HFFc6 (cell line): ENCODE data around the gene KCNJ10. TPM values are rescaled to one million over a fixed set of nuclear protein-coding genes. Genes with fewer than 3 reads are reported as not detected.

ENCODE experiments used
- DNase-seq: peaks from one replicate; pipeline ENCODE4 v3.0.0-alpha.2; 2018
- H3K27ac Mint-ChIP-seq: 2 replicates; pipeline ENCODE4 v1.8.0; 2020; ENCODE audit warnings: mild to moderate bottlenecking, mixed read lengths
- H3K27me3 Mint-ChIP-seq: 2 replicates; pipeline ENCODE4 v1.8.0; 2021; ENCODE audit warnings: mild to moderate bottlenecking, moderate library complexity, mixed read lengths; ENCODE audit not compliant: insufficient read depth
- H3K36me3 Mint-ChIP-seq: 2 replicates; pipeline ENCODE4 v1.8.0; 2021; ENCODE audit warnings: low read depth, mixed read lengths
- H3K4me1 Mint-ChIP-seq: 2 replicates; pipeline ENCODE4 v1.8.0; 2020; ENCODE audit warnings: low read depth, mixed read lengths
- H3K4me3 Mint-ChIP-seq: 2 replicates; pipeline ENCODE4 v1.8.0; 2020; ENCODE audit warnings: mild to moderate bottlenecking, moderate library complexity, mixed read lengths
- H3K9me3 Mint-ChIP-seq: 2 replicates; pipeline ENCODE4 v1.8.0; 2020; ENCODE audit warnings: mild to moderate bottlenecking, mixed read lengths
- total RNA-seq, 6 experiments: library from RNA; stranded (reverse); fragmentation: NEBNext Ultra II Directional; extraction: Animal tissue kit (Norgen Biotek cat#: 25700); gene quantifications; 2 replicates in 1 of 6; 3 replicates in 5 of 6; pipeline ENCODE4 v1.2.3, GENCODE V29; 2021
- TF ChIP-seq, protein P1 (sequence below): fragments of 200-600 bp; sonication (generic); IDR thresholded peaks from 2 replicates; pipeline ENCODE4 v1.5.0; 2021; ENCODE audit warnings: antibody characterized with exemption, mild to moderate bottlenecking

Gene KCNJ10
- total RNA-seq, 6 experiments from 2014 or later, result not detected

DNA sequence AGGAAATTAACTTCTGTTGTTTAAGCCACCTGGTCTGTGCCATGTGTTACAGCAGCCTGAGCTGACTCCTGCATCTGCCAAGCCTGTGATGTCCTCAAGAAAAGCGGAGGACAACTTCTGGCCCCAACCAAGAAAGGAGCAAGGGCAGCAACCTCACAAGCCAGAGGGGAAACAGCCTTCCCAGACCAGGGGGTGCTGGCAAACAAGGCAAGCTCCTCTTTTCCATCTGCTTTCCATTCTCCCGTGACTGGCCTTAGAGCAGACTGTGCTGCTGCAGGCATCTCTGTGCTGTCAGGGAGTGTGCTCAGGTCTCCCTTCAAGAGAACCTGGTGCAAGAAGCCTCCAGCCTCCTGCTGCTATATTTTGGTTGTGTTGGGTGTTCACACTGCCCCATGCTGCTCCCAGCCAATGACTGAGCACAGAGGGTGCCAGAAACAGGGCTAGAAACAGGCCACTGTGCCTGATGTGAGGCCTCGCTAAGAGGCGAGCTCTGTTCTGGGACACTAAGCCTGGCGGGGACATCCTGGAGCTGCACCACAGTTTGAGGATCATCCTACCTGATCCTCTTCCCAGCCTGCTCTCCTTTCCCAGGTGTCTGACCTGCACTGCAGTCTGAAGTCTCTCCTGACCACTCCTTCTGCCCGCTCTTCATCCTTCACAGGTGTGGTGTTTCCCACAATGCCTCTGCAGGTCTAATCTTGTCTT, 88.5 kb downstream of the KCNJ10 start:
- Mint-ChIP-seq H3K27ac (no peak overlapping the region), H3K27me3 (peaks cover 40% of the 10 kb centered on the region), H3K9me3 (no peaks in the 10 kb centered on the region), H3K4me3 (no peak overlapping the region), H3K36me3 (no peaks in the 10 kb centered on the region; the same call in 1 of the 2 replicates), H3K4me1 (peaks cover 14% of the 10 kb centered on the region; the same call in 1 of the 2 replicates)
- TF ChIP-seq, protein P1, sequence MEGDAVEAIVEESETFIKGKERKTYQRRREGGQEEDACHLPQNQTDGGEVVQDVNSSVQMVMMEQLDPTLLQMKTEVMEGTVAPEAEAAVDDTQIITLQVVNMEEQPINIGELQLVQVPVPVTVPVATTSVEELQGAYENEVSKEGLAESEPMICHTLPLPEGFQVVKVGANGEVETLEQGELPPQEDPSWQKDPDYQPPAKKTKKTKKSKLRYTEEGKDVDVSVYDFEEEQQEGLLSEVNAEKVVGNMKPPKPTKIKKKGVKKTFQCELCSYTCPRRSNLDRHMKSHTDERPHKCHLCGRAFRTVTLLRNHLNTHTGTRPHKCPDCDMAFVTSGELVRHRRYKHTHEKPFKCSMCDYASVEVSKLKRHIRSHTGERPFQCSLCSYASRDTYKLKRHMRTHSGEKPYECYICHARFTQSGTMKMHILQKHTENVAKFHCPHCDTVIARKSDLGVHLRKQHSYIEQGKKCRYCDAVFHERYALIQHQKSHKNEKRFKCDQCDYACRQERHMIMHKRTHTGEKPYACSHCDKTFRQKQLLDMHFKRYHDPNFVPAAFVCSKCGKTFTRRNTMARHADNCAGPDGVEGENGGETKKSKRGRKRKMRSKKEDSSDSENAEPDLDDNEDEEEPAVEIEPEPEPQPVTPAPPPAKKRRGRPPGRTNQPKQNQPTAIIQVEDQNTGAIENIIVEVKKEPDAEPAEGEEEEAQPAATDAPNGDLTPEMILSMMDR, result no peak
- DNase-seq, result no peak

- no peak overlapping the region for H3K27ac Mint-ChIP-seq
- TF ChIP-seq, protein P1, result no peak
- H3K27me3 Mint-ChIP-seq, result peaks cover 41% of the 10 kb centered on the region
- H3K9me3 Mint-ChIP-seq, result no peaks in the 10 kb centered on the region
- DNase-seq, result no peak
- no peak overlapping the region for H3K4me3 Mint-ChIP-seq
- no peaks in the 10 kb centered on the region; the same call in 1 of the 2 replicates for H3K36me3 Mint-ChIP-seq
- H3K4me1 Mint-ChIP-seq, result peaks cover 14% of the 10 kb centered on the region; the same call in 1 of the 2 replicates
Observed at GRCh38 chr1:159980786-159981185, 89.2 kb downstream of the KCNJ10 start.

GRCh38 chr1:159980076-159980475, 89.9 kb downstream of the KCNJ10 start:
- peaks cover 37% of the 10 kb centered on the region for H3K27me3 Mint-ChIP-seq
- TF ChIP-seq, protein P1, result no peak
- H3K4me1 Mint-ChIP-seq, result peaks cover 14% of the 10 kb centered on the region; the same call in 1 of the 2 replicates
- no peaks in the 10 kb centered on the region; the same call in 1 of the 2 replicates for H3K36me3 Mint-ChIP-seq
- no peak overlapping the region for H3K27ac Mint-ChIP-seq
- no peak for DNase-seq
- H3K9me3 Mint-ChIP-seq, result no peaks in the 10 kb centered on the region
- H3K4me3 Mint-ChIP-seq, result no peak overlapping the region

DNA sequence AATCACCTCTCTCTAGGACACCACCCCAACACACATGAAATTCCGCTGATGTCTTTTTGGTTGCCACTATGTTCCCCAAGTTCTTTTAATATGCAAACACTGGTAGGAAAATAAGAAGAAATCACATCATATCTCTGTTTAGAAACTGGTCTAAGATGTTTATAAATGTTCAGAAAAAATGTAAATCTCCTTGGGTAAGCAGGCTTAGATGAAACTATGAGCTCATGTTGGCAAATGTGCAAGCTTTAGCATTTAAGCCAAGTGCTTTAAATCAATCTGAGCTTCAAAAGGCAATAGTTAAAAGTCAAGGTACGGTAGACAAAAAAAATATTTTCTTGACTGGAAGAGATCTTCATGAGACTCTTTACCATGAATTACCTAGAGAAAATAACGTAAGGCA, 90.7 kb downstream of the KCNJ10 start:
- no peak for DNase-seq
- no peaks in the 10 kb centered on the region for H3K9me3 Mint-ChIP-seq
- no peak overlapping the region for H3K4me3 Mint-ChIP-seq
- TF ChIP-seq, protein P1, result no peak
- H3K27me3 Mint-ChIP-seq, result peaks cover 33% of the 10 kb centered on the region
- H3K36me3 Mint-ChIP-seq, result no peaks in the 10 kb centered on the region; the same call in 1 of the 2 replicates
- no peak overlapping the region for H3K27ac Mint-ChIP-seq
- peaks cover 14% of the 10 kb centered on the region; the same call in 1 of the 2 replicates for H3K4me1 Mint-ChIP-seq

DNA sequence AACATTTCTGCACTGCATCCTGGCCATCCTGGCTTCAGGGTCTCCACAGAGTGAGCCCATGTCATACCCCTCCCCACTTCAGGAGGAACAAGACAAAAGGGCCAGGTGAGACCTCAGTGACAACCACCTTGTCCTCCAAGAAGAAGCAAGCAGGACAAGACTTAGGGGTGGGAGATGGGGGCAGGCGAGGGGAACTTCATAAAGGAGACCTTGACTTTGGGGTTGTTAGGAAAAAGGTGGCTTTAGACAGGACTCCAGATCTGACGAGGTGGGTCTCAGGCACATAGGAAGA, 91.9 kb downstream of the KCNJ10 start:
- Mint-ChIP-seq H3K4me1 (peaks cover 14% of the 10 kb centered on the region; the same call in 1 of the 2 replicates), H3K27me3 (peaks cover 28% of the 10 kb centered on the region), H3K36me3 (no peaks in the 10 kb centered on the region; the same call in 1 of the 2 replicates), H3K9me3 (no peaks in the 10 kb centered on the region), H3K27ac (no peak overlapping the region), H3K4me3 (no peak overlapping the region)
- DNase-seq, result no peak
- TF ChIP-seq, protein P1, result no peak
